Large intestine (tissue), 3 donors: ENCODE measurements around the gene PLCXD3. TPM values are rescaled to one million over a fixed set of nuclear protein-coding genes. Genes with fewer than 3 reads are reported as not detected.

Source experiments
- DNase-seq, 2 donors: peaks; one replicate each; pipeline versions ENCODE4 v3.0.0 to v3.0.0-alpha.2; 2013
- H3K27ac ChIP-seq: one replicate; pipeline ENCODE4 v1.5.1; 2013; ENCODE audit warnings: low read length
- H3K27me3 ChIP-seq: 2 replicates; pipeline ENCODE4 v1.6.1; 2013; ENCODE audit warnings: low read length; ENCODE audit not compliant: control insufficient read depth, insufficient read depth
- H3K36me3 ChIP-seq: 2 replicates; pipeline ENCODE4 v1.6.1; 2013; ENCODE audit warnings: low read length; ENCODE audit not compliant: control insufficient read depth, insufficient read depth
- H3K4me1 ChIP-seq: one replicate; pipeline ENCODE4 v1.6.1; 2013; ENCODE audit warnings: low read length; ENCODE audit not compliant: control insufficient read depth, insufficient read depth
- H3K4me3 ChIP-seq: one replicate; pipeline ENCODE4 v1.5.1; 2013; ENCODE audit warnings: low read length
- H3K9me3 ChIP-seq: one replicate; pipeline ENCODE4 v1.6.1; 2013; ENCODE audit warnings: mild to moderate bottlenecking, low read depth, low read length, moderate library complexity; ENCODE audit not compliant: control insufficient read depth
- WGBS: methylation state at CpG from one replicate; pipeline ENCODE4 v1.1.5; 2013; ENCODE audit warnings: low lambda C conversion rate; ENCODE audit not compliant: insufficient coverage; 5-methylcytosine and 5-hydroxymethylcytosine counted together
- polyA plus RNA-seq: library from polyadenylated mRNA; unstranded; fragments of 120-200 nt; gene quantifications from one replicate; pipeline ENCODE4 v1.2.1, GENCODE V29; 2013

PLCXD3 gene
- polyA plus RNA-seq, 1 donor, result 4.9 TPM

DNA sequence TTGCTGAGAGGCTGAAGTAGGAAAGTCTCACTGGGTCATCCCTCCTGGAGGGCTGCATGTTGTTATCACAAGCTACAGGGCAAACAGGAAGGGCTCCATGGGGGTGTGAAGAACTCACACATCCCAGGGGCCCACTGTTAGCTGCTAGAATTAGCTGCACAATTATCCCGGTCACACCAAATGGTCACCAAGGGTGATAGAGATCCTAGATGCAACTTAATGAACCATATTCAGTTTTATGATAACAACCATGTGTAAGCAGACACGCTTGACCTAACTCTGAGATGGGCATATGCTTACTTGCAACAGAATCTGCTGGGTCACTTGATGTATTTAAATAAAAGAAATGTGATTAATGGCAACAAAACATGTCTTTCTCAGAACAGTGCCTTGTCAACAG lies 153.6 kb downstream of the PLCXD3 start:
- Histone ChIP-seq H3K4me1 (no peaks in the 10 kb centered on the region), H3K9me3 (no peaks in the 10 kb centered on the region), H3K4me3 (no peak overlapping the region), H3K27ac (no peak overlapping the region), H3K27me3 (no peaks in the 10 kb centered on the region), H3K36me3 (no peaks in the 10 kb centered on the region)
- DNase-seq, result no peak
- no CpG with 5 or more reads among the region's 2 CpGs for WGBS

- Histone ChIP-seq H3K4me3 (no peak overlapping the region), H3K9me3 (no peaks in the 10 kb centered on the region), H3K27me3 (no peaks in the 10 kb centered on the region), H3K4me1 (no peaks in the 10 kb centered on the region), H3K27ac (no peak overlapping the region), H3K36me3 (no peaks in the 10 kb centered on the region)
- DNase-seq, result no peak
- WGBS, result 80% methylated on average over 3 of the region's 4 CpGs
These were observed 160.6 kb downstream of the PLCXD3 start for GRCh38 chr5:41349846-41350245.

DNA sequence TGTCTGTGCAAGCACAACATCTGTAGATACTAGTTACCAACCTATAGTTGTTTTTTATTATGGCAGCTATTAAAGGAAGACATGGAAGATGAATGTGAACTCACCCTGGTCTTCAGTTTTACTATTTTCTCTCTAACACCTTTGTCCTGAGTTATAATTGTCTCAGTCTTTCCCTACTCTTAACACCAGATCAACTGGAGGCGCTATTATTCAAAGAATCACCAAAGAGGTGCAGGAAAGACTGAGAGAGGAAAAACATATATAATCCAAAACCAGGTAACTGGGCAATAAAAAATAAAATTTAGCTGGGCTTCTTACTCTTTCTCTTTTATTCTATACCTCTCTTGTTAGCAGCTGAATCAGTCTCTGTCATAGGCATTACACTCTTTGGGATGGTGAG lies 162.8 kb downstream of the PLCXD3 start:
- DNase-seq, result no peak
- Histone ChIP-seq H3K4me3 (no peak overlapping the region), H3K27ac (no peak overlapping the region), H3K36me3 (no peaks in the 10 kb centered on the region), H3K9me3 (no peaks in the 10 kb centered on the region), H3K4me1 (no peaks in the 10 kb centered on the region), H3K27me3 (no peaks in the 10 kb centered on the region)
- 100% methylated on average over 1 of the region's 1 CpG for WGBS

DNA sequence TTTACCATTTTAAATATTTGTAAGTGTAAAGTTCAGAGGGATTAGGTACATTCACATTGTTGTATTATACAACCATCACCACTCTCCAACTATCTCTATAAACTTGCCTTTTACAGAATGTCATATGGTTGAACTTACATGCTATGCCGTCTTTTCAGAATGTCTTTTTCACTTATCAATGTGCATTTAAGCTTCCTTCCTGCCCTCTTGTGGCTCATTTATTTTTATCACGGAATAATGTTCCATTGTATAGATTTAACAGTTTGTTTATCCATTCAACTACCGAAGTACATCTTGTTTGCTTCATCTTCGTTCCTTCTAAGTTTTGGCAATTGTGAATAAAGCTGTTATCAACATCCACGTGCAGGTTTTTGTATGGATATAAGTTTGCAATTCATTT lies 163.8 kb downstream of the PLCXD3 start:
- H3K27me3 ChIP-seq, result no peaks in the 10 kb centered on the region
- no peaks in the 10 kb centered on the region for H3K4me1 ChIP-seq
- DNase-seq, result no peak
- no peak overlapping the region for H3K4me3 ChIP-seq
- H3K36me3 ChIP-seq, result no peaks in the 10 kb centered on the region
- 72% methylated on average over 3 of the region's 5 CpGs for WGBS
- H3K9me3 ChIP-seq, result no peaks in the 10 kb centered on the region
- no peak overlapping the region for H3K27ac ChIP-seq

DNA sequence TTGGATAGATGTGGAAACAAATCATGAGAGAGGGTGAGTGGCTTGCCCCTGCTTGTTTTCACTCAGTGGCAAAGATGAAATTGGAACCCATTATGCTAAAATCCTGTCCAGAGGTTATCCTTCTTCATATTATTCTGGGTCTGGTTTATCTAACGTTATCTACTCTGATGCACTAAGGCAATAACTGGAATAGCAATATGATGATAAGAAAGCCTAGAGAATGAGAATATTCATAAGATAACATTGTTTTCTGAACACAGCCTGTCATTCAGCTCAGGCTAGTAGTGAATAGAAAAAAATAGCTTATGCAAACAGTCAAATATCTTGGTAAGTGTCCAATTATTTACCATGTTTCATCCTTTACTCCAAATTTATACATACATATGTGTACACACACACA lies 165.1 kb downstream of the PLCXD3 start:
- DNase-seq, result no peak
- H3K4me3 ChIP-seq, result no peak overlapping the region
- H3K9me3 ChIP-seq, result no peaks in the 10 kb centered on the region
- H3K27me3 ChIP-seq, result no peaks in the 10 kb centered on the region
- H3K4me1 ChIP-seq, result no peaks in the 10 kb centered on the region
- no peak overlapping the region for H3K27ac ChIP-seq
- H3K36me3 ChIP-seq, result no peaks in the 10 kb centered on the region
- WGBS, result no CpG with 5 or more reads among the region's 1 CpG

- WGBS, result no CpG with 5 or more reads among the region's 1 CpG
- no peak for DNase-seq
- Histone ChIP-seq H3K27me3 (no peaks in the 10 kb centered on the region), H3K27ac (no peak overlapping the region), H3K36me3 (no peaks in the 10 kb centered on the region), H3K4me1 (no peaks in the 10 kb centered on the region), H3K9me3 (no peaks in the 10 kb centered on the region), H3K4me3 (no peak overlapping the region)
These were observed 171.1 kb downstream of the PLCXD3 start for GRCh38 chr5:41339339-41339738.

DNA sequence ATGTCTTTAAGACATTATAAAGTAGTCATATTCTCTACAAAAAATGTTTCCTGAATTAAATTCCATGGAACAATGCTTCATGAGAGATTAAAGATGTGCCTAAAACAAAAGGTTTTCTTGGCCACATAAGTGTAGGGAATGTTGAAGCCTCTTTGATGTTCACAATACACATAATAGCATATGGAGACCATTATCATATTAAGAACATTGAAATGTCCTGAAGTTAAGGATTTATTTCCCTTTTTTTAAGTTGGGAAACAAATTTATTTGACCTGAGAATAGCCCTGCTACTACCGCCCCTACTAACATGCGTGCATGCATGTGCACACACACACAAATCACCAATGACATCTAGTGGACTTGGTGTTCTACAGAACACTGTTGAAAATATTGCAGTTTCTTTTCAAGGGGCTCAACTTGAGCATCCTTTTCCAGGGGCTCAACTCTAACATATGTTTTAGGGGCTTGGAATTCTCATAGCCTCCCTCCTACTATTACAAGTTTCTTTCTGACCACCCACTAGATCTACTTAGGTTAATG lies 172.2 kb downstream of the PLCXD3 start:
- H3K36me3 ChIP-seq, result no peaks in the 10 kb centered on the region
- no peaks in the 10 kb centered on the region for H3K4me1 ChIP-seq
- H3K9me3 ChIP-seq, result no peaks in the 10 kb centered on the region
- no peaks in the 10 kb centered on the region for H3K27me3 ChIP-seq
- DNase-seq, result no peak
- no CpG with 5 or more reads among the region's 2 CpGs for WGBS
- no peak overlapping the region for H3K4me3 ChIP-seq
- H3K27ac ChIP-seq, result no peak overlapping the region

DNA sequence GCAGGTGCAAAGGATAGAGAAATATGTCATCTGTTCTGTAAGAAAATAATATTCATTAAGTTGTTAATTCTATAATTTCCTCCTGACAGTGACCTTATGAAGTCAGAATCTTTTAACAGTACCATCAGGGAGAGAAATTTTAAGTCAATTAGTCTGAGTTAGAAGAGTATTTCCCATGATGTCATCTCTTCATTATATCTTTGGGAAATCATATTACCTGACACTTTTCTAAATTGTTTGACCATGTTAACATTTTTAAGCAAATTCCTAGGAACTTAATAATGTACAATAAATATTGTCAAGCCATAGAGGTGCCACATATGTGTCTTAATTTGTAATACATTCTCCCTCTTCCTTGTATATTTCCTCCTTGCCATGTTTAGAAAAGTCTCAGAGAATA lies 172.7 kb downstream of the PLCXD3 start:
- DNase-seq, result no peak
- no peak overlapping the region for H3K4me3 ChIP-seq
- H3K27me3 ChIP-seq, result no peaks in the 10 kb centered on the region
- H3K9me3 ChIP-seq, result no peaks in the 10 kb centered on the region
- no peaks in the 10 kb centered on the region for H3K4me1 ChIP-seq
- H3K27ac ChIP-seq, result no peak overlapping the region
- no peaks in the 10 kb centered on the region for H3K36me3 ChIP-seq

DNA sequence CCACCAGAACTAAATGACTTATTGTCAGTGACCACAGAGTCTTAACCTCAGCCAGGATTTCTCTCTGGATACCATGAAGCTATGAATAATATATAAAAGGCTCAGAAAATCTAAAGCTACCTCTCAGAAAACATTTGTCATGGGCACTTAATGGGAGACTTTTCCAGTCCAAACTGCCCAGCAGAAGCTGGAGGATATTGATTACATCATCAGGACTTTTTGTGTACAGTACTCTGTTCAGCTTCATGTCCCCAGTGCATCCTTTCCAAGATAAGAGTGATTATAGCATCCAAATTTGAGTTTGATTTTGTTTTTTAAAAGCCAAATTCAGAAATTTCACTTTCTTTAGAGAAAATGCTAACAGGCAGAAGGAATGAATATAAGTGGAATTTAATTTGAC lies 173.2 kb downstream of the PLCXD3 start:
- H3K36me3 ChIP-seq, result no peaks in the 10 kb centered on the region
- no peak overlapping the region for H3K27ac ChIP-seq
- no peak for DNase-seq
- no peaks in the 10 kb centered on the region for H3K9me3 ChIP-seq
- H3K4me1 ChIP-seq, result no peaks in the 10 kb centered on the region
- no peak overlapping the region for H3K4me3 ChIP-seq
- H3K27me3 ChIP-seq, result no peaks in the 10 kb centered on the region

GRCh38 chr5:41336471-41336870 lies 173.9 kb downstream of the PLCXD3 start:
- no peaks in the 10 kb centered on the region for H3K4me1 ChIP-seq
- no peaks in the 10 kb centered on the region for H3K9me3 ChIP-seq
- DNase-seq, result no peak
- H3K4me3 ChIP-seq, result no peak overlapping the region
- H3K36me3 ChIP-seq, result no peaks in the 10 kb centered on the region
- no peak overlapping the region for H3K27ac ChIP-seq
- no peaks in the 10 kb centered on the region for H3K27me3 ChIP-seq
- no CpG with 5 or more reads among the region's 1 CpG for WGBS

DNA sequence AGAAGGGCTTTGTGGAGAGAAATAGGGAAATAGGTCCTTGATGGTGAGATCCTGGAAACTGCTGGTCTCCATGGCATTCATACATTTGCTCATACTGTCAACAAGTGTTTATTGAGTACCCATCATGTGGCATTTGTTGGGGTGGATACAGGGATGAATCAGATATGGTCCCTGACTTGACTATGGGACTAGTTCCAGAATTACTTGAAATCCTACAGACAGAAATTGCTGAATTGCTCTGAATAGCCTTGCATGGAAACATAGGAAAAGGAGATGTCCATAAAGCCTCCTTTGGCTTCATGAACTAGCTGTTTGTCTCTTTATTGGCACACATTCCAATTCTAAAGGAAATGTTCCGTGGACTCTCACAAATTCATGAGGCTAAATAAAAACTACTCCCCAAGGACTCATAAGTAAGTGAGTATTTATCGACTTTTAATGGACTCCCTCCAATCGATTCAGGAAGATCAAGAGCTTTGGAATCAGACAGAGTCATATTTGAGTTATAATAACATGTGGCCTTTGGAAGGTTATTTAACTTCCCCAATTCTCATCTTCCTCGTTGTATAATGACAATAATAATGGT lies 174.7 kb downstream of the PLCXD3 start:
- Histone ChIP-seq H3K4me3 (no peak overlapping the region), H3K4me1 (no peaks in the 10 kb centered on the region), H3K27me3 (no peaks in the 10 kb centered on the region), H3K9me3 (no peaks in the 10 kb centered on the region), H3K27ac (no peak overlapping the region), H3K36me3 (no peaks in the 10 kb centered on the region)
- no peak for DNase-seq
- WGBS, result 93% methylated on average over 3 of the region's 4 CpGs
